ENCODE measurements around the gene MYL7.

MYL7 gene

DNA sequence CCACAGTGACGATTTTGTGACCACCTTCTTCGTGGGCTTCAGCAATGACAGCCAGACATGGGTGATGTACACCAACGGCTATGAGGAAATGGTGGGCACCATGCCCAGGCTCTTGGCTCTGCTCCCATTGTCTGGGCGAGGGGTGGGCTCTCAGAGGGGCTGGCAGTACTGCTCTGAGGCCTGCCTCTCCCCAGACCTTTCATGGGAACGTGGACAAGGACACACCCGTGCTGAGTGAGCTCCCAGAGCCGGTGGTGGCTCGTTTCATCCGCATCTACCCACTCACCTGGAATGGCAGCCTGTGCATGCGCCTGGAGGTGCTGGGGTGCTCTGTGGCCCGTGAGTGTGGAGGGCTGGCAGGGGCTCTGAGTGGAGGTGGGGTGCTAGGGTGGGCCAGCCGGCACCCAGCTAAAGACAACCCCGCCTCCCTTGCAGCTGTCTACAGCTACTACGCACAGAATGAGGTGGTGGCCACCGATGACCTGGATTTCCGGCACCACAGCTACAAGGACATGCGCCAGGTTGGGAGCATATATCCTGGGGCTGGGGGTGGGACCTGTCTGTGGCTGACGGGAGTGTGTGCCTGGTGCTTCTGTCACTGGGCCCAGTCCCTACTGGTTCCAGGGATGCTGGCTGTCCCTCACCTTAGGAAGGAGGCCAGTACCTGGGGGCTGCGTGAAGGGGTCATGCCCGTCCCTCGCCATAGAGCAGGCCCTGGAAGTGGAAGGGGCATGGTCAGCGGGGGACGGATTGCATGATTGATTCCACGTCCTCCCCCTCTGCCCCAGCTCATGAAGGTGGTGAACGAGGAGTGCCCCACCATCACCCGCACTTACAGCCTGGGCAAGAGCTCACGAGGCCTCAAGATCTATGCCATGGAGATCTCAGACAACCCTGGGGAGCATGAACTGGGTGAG, 30.2 kb downstream of the MYL7 start:
- no peak for DNase-seq

DNA sequence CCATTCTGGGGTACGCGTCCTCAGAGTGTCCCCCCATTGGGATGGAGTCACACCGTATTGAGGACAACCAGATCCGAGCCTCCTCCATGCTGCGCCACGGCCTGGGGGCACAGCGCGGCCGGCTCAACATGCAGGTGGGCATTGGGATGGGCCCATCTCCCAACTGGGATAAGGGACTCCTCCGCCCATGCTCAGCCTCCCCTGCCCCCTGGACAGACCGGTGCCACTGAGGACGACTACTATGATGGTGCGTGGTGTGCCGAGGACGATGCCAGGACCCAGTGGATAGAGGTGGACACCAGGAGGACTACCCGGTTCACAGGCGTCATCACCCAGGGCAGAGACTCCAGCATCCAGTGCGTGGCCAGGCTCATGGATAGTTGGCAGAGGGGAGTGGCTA, 31.1 kb downstream of the MYL7 start:
- DNase-seq: no peak

DNA sequence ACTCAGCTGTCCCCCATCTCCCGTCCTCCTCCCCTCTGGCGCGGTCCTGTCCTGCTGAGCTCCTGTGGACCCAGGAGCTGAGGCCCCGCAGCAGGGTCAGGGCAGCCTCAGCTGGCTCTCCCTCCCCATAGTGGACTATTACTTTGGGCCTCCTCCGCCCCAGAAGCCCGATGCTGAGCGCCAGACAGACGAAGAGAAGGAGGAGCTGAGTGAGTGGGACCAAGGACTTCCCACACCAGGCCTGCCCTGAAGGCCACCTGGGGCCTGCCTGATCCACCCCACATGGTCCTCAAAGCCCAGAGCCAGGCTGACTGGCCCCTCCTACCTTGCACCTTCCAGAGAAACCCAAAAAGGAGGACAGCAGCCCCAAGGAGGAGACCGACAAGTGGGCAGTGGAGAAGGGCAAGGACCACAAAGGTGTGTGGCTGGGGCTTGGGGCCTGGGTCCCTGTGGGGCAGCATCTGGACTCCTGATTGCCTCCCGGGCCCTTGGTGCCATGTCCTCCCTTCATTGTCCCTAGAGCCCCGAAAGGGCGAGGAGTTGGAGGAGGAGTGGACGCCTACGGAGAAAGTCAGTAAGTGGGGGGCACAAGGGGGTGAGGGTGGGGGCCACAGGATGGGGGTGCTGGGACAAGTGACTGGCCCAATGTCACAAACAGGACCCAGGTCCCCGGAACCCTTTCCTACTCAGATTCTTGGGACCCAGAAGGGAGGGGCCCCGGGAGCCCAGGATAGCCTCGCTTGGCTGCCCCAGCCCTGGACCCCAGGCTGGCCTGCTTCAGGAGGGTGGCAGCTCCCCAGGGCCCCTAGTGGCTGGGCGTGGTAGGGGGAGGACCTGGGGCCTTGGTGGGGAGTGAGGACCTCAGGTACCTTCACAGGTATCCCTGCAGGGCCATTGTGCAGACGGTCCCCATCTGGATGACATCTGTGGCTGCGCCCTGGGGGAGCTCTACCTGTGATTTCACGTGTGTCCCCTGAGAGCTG, 32.1 kb downstream of the MYL7 start:
- DNase-seq: no peak

DNA sequence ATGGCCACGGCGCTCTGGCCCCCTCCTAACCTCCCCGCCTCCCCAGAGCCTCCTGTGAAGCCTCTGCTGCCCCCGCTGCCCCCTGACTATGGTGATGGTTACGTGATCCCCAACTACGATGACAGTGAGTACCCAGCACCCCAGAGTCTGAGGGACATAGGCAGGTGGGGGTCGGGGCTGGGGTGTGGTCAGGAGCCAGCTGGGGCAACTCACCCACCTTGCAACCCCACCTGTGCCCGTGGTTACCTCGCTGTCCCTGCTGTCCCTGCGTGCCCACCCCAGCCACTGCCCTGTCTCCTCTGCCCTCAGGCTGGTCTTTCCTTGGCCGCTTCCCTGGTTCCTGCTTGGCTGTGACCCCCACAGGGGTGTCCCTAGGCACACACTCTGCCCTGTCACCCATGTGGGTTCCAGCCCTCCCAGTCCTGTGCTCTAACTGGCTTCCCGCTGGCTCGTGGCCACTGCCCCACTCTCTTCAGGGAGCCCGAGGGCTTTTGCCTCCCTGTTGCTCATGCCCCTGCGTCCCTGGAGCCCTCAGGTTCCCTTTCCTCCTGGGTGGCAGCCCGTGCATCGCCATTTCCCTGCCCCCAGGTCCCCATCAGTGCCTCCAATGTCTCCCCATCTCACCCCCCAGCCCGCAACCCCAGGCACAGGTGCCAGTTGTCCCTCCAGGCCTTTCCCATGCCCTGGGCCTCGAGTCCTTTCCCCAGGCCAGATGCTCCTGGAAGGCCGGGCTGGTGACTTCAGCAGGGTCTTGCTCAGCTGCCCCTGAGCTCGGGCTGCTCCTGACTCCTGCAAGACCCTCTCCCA, 33.0 kb downstream of the MYL7 start:
- no peak for DNase-seq

DNA sequence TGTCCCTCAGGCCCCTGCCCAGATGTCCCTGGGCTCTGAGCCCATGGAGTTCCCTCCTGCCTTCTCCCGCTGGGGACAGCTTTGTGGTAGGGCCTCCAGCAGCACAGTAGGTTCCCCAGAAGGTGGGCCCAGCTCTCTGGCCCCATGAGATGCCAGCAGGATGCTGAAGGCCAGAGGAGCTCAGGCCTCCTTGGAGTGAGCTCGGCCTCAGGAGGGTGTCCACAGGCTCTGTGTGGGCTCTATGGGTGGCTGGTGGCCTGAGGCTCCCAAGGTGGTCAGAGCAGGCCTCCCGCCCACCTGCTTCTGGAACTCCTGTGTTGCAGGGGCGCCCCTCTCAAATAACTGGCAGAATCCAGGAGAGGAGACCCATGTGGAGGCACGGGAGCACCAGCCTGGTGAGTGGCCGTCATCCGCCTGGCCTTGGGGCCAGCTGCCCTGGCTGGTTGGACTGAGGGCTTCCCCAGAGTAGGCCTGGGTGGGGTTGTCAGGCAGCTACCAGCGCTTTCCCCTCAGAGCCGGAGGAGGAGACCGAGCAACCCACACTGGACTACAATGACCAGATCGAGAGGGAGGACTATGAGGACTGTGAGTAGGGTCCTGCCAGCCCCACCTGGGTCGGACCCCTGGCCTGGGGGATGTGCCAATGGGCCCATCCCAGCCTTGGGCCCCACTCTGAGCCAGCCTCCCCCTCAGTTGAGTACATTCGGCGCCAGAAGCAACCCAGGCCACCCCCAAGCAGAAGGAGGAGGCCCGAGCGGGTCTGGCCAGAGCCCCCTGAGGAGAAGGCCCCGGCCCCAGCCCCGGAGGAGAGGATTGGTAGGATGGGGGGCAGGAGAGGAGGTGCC, 33.8 kb downstream of the MYL7 start:
- DNase-seq: no peak

DNA sequence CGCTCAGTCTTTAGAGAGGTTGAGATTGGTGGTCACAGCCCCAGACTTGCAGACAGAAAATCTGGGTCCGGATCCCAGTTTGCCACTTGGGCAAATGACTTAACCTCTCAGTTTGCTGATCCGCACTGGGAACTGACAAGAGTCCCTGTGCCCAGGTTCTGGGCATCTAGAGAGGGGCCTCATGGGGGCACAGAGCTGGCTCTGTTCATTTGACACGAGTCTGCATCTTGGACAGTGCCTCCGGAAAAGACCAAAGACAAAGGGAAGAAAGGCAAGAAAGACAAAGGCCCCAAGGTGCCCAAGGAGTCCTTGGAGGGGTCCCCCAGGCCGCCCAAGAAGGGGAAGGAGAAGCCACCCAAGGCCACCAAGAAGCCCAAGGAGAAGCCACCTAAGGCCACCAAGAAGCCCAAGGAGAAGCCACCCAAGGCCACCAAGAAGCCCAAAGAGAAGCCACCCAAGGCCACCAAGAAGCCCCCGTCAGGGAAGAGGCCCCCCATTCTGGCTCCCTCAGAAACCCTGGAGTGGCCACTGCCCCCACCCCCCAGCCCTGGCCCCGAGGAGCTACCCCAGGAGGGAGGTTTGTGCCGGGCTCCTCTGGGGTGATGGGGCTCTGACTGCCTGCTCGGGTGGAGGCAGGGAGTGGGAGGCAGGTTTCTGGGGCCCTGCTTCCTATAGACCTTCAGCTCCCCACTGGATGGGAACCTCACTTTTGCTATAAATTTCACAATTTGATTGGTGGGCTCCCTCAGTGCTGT, 34.6 kb downstream of the MYL7 start:
- no peak for DNase-seq

DNA sequence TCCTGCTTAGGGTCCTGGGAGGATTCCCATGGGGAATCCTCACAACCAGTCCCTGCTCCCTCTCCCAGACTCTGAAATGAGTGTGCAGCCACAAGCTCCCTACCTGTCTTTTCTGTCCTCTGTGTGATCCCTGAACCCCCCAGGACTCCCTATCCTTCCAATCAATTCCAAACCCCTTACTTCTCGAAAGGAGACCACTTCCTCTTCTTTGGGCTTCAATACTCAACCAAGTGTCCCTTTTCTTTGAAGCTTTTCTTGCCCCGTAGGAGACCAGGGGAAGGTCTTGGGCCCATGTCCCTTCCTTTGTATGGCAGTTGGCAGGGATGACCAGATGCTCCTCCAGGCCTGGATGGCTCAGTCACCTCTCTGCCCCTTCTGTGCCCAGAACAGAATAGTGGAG, 35.3 kb downstream of the MYL7 start:
- DNase-seq: no peak

DNA sequence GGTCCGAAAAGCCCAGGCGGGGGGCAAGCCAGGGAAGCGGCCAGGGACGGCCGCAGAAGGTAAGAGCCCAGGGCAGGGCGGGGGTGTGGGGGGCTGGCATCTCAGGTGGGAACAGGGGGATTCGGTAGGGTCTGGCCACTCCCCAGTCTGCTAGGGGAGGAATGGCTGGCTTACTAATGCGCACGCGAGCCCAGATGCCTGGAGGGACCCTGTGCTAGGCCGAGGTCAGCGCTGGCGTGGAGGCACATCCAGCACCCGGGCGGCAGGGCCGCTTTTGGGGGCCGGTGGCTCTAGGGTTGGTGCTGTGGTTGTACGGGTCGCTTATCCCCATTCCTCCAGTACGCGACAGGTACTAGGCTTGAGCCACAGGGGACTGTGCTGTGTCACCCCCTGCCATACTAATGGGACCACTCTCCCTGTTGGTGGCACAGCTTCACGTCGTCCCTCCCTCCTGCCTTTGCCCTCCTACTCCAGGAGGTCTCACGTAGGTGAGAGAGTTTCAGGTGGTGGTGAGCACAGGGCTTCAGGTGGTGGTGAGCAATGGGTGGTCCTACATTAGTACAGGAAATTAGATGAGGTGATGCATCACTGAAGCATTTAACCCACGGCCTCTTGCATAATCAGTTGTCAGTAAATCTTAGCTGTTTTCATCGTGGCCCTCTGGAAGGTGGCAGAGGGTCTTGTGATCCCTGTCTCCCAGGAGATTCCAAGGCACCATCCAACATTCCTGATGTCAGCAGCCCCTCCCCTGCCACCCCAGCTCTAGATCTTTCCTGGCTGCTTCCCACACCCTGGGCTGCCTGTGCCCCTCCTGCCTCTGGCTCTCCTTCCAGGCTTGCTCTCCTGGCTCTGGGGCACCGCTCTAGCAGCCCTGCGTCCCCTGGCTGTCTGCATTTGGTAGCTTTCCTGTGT, 36.0 kb downstream of the MYL7 start:
- DNase-seq: no peak

DNA sequence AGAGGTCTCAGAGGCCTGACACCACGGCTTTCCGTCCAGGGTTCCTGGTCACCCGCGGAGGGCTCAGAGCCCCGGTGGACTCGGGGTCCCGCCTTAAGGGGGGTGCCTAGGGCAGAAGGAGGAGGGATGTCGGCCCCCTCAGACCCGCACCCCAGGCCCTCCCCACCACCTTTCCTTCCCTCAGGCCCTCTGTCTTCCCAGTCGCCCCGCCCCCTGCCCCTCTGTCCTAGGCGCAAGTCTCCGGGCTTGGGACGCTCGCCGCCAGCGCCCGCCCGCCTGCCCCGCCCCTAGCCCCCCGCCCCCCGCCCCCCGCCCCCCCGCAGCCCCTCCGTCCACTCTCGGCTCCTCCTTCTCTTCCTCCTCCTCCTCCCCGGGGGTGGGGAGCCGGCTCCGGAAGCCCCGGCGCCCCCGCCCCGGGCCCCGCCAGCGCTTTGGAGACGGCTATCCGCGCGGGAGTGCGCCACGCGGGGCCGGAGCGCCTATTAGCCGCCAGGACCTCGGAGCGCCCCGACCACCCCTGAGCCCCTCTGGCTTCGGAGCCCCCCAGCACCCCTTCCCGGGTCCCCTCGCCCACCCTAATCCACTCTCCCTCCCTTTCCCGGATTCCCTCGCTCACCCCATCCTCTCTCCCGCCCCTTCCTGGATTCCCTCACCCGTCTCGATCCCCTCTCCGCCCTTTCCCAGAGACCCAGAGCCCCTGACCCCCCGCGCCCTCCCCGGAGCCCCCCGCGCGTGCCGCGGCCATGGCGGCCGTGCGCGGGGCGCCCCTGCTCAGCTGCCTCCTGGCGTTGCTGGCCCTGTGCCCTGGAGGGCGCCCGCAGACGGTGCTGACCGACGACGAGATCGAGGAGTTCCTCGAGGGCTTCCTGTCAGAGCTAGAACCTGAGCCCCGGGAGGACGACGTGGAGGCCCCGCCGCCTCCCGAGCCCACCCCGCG, 36.9 kb downstream of the MYL7 start, which contains the start of gene AEBP1:
Gene AEBP1 (plus strand): TSS at position 423 of the 937 bp plus-strand sequence. CDS start 321 bp downstream, at position 744.
- DNase-seq: no peak

DNA sequence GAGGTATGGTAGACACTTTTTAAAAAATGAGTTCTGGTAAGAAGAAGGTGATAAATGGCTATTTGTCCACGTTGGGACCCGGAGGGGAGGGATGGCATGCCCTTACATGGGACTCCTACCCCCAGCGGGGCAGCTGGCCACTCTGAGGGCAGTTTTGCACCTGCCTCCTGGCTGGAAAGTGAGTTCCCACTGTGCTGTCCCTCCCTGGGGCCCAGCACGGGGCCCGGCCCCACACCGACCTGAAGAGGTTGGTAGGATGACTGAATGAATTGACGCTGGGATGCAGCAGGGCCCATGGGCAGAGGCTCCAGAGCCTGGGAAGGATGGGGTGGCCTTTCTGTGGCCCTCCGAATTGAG, 37.6 kb downstream of the MYL7 start:
- DNase-seq: no peak

DNA sequence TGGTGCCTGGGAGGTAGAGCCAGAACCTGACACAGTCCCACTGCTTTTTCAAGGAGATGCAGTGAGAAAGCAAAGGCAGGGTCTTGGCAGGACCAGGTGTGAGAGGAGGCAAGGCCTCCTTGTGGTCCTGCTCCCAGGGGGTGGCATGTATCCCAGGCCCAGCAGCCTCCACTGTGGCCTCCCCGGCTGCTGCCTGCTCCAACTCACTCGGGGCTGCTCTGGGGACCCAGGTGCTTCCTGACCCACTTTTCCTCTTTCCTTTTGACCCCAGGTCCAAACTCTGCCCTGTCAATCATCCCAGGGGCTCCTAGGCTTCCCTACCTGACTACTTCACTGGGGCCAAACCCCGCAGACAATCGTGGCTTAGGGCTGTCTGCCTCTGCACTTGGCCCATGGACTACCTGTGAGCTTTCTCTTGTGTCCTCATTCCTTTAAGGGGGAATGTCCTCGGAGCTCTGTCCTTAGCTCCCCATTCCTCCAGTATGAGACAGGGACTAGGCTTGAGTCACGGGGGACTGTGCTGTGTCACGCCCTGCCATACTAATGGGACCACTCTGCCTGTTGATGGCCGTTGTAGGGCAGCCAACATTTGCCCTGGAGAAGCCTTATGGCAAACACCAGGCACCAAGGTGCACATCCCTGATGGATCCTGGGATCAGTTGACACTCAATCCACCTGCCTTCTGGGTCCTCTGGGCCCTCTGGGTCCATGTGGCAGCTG, 38.1 kb downstream of the MYL7 start:
- DNase-seq: no peak

DNA sequence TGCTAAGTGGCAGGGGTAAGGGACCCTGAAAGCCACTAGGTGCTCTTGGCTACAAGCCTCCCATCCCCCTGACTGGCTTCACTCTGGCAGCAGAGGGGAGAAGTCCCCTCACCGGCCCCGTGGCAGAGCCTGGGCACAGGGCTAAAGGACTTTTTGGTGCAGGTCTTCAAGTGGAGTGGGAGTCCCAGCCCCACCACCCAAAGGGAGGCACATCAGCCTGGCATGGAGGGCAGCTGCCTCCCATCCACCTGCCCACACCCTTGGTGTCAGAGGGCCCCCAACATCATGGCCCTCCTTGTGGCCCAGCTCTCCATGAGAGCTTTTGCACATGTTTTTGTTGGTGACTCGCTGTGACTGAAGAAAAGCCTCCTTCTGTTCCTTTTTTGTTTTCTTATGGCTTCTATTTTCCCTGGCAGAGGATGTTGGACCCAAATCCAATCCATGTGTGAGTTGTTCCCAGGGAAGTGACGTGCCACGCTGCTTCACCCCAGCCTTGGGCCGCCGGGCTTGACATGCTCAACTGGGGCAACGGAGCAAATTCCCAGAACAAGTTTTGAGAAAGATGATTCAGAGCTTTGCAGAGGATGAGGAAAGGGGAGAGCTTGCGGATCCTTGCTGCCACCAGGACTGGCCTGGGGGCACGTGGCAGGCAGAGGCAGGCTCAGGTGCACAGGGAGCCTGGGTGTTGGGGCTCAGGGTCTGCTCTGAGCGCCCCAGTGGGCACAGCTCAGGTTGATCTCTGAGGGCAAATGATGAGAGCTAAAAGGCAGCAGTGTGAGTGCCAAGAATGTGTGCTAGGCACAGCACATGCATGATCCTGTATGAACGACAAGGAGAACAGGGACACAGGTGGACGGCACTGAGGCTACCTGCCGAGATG, 38.9 kb downstream of the MYL7 start:
- no peak for DNase-seq

DNA sequence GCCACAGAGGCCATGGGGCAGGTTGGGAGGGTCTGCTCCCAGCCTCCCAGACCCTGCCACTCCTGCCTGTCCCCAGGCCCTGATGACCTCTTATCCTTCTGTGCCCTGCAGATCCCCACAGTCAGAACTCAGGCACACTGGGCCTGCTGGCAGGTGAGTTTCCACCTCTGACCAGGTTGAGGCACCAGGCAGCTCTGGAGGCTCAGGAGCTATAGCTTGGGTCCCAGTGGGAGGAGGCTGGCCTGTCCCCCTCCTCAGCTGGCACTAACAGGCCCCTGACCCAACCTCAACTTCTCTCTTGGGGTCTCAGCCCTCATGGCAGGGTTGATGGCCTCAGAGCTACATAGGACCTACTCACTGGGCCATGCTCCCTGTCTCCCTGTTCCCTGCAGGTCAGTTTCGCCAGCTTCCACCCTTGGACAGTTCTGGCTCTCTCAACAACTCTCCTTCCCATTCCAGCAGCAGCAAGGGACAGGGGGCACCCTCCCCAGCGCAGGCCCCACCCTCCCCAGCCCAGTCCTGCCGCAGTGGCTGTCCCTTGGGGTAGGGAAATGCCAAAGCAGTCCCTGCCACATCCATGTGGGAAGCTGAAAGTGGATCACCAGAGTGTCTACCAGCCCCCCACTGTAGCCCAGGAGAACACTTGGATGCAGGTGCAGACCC, 39.7 kb downstream of the MYL7 start:
- DNase-seq: no peak

DNA sequence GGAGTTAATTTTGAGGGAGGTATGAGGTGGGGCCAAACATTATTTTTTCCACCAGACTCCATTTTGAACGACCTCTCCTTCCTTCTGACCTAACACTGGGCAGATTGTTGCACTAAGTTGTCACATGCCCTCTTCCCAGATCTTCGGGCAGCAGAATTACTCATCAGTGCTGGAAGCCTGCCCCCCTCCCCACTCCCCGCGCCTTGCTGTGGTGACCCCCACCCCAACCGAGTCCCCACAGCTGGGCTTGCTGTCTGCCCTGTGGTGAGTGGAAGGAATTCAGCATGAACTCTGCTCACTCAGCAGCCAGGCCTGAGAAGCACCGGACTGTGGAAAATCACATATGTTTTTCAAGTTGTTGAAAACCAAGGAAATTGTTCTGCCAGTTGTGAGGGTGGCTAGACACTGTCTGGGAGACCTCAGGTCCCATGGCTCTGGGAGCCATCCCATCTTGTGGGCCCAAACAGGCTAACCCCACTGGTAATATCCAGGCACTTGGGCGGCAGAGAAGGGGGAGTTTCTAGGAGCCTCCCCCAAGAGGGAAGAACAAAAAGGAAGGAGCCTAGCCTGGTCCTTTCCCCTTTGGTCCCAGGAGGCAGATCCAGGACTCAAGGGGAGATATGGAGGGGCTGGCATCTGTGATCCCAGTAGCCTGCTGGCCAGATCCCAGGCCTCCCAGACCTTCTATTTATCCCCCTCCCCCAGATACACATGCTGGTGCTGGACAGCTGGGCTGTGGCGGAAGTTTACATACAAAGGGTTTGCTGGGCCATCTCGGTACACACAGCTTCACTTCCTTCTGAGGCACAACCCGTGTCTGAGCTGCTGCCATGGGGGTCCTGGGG, 40.5 kb downstream of the MYL7 start:
- DNase-seq: no peak

DNA sequence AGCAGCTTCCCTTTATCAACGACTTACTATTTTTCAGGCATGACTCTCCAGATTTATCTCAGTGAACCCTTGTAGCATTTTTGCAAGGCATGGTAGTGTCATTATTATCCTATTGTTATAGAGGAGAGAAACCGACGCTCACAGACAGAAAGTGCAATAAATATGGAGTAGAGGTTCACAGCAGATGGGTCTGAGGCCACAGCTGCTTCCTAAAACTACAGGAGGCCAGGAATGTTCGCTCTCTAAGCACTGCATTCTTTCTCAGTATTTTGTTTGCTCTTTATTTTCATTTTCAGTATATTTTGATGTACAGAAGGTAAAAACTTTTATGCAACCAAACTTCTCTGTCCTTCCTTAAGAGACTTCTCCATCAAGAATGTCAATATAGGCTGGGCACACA, 41.5 kb downstream of the MYL7 start:
- DNase-seq: no peak

All from NCI-H524 treated with DMSO at 0.1 percent for 48 hours (cell line).